RKO (cell line): ENCODE measurements around the gene UAP1.
"Not testable (repeated sequence)": the region's sequence is repeated elsewhere in the genome, so short reads cannot be mapped to it uniquely, and the experiment has no call there.

Experiments used
- DNase-seq: peaks from one replicate; pipeline ENCODE4 v3.0.0-alpha.2; 2016; ENCODE audit warnings: low spot score

Gene UAP1

GRCh38 chr1:162565460-162565859 is 3.9 kb downstream of the UAP1 start:
- DNase-seq: no peak

- DNase-seq: no peak
Measured at GRCh38 chr1:162566870-162567269, 5.3 kb downstream of the UAP1 start.

- DNase-seq: no peak
Measured at GRCh38 chr1:162568802-162569201, 7.3 kb downstream of the UAP1 start.

- no peak for DNase-seq
Measured at GRCh38 chr1:162570718-162571117, 9.2 kb downstream of the UAP1 start.

GRCh38 chr1:162571121-162571520 is 9.6 kb downstream of the UAP1 start:
- DNase-seq: not testable (repeated sequence)

- DNase-seq: no peak
Measured at GRCh38 chr1:162571696-162572095, 10.2 kb downstream of the UAP1 start.

- no peak for DNase-seq
Measured at GRCh38 chr1:162573136-162573535, 11.6 kb downstream of the UAP1 start.

- no peak for DNase-seq
Measured at GRCh38 chr1:162578071-162578700, 16.7 kb downstream of the UAP1 start.

GRCh38 chr1:162578936-162579335 is 17.4 kb downstream of the UAP1 start:
- DNase-seq: no peak

- no peak for DNase-seq
Measured at GRCh38 chr1:162580308-162580707, 18.8 kb downstream of the UAP1 start.

- not testable (repeated sequence) for DNase-seq
Measured at GRCh38 chr1:162582901-162583300, 21.4 kb downstream of the UAP1 start.

- not testable (repeated sequence) for DNase-seq
Measured at GRCh38 chr1:162585101-162585500, 23.6 kb downstream of the UAP1 start.

GRCh38 chr1:162587347-162587746 is 25.8 kb downstream of the UAP1 start:
- DNase-seq: no peak

GRCh38 chr1:162587761-162588260 is 26.3 kb downstream of the UAP1 start:
- no peak for DNase-seq

- DNase-seq: no peak
Measured at GRCh38 chr1:162590101-162590500, 28.6 kb downstream of the UAP1 start.

GRCh38 chr1:162590686-162591085 is 29.2 kb downstream of the UAP1 start:
- no peak for DNase-seq

- DNase-seq: no peak
Measured at GRCh38 chr1:162596514-162597170, 35.1 kb downstream of the UAP1 start.

GRCh38 chr1:162599451-162599850 is 37.9 kb downstream of the UAP1 start:
- no peak for DNase-seq

- DNase-seq: not testable (repeated sequence)
Measured at GRCh38 chr1:162603117-162603516, 41.6 kb downstream of the UAP1 start.

- peak; percentile 90 for DNase-seq
Measured at GRCh38 chr1:162605225-162605927, 43.9 kb downstream of the UAP1 start.

- DNase-seq: no peak
Measured at GRCh38 chr1:162609306-162609705, 47.8 kb downstream of the UAP1 start.

- DNase-seq: no peak
Measured at GRCh38 chr1:162612606-162613400, 51.3 kb downstream of the UAP1 start.
